Suprapubic skin (tissue), 4 donors: Measurements from ENCODE around the gene CYCS.

Source experiments
- CTCF ChIP-seq, 2 donors: fragments of 200-600 bp in 1 of 2; fragments of 450-650 bp in 1 of 2; sonication (generic) in 1 of 2; IDR thresholded peaks; one replicate each; pipeline ENCODE4 v1.5.1; 2016 to 2019; ENCODE audit warnings: antibody characterized with exemption in 2 of 2, mild to moderate bottlenecking in 1 of 2, moderate library complexity in 1 of 2
- EP300 ChIP-seq: sonication (generic); formaldehyde crosslinking; IDR thresholded peaks from one replicate; pipeline ENCODE4 v1.6.1; 2017; ENCODE audit warnings: antibody characterized with exemption
- POLR2A ChIP-seq, 2 donors: fragments of 450-650 bp; IDR thresholded peaks; one replicate each; pipeline ENCODE4 v1.6.1; 2017; ENCODE audit warnings: antibody characterized with exemption in 2 of 2, mild to moderate bottlenecking in 2 of 2, moderate library complexity in 2 of 2
- POLR2AphosphoS5 ChIP-seq, 3 donors: sonication (generic); formaldehyde crosslinking; IDR thresholded peaks; one replicate each; pipeline ENCODE4 v1.6.1; 2017; ENCODE audit warnings: antibody characterized with exemption in 3 of 3

DNA sequence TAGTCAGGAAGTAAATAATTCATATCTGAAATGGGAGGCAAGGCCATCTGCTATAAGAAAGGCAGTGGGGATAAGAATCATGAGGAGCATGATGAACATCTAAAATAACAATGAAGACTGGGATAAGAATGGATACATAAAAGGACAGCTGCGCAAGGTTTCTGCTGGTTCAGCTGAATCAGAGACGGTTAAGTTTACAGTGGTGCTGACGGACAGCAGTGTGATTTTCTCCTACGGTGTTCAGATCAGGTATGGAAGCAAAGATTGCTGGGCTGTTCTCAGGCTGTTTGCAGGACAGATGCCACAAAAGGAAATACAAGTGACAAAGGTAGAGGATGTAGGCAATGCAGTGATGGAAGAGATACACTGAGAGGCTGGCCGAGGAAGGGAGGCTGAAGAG lies 8.4 kb downstream of the CYCS start:
- TF ChIP-seq POLR2A (IDR thresholded peaks at IDR 0.05), result no peak
- TF ChIP-seq CTCF (IDR thresholded peaks at IDR 0.05), result no peak
- TF ChIP-seq POLR2AphosphoS5 (IDR thresholded peaks at IDR 0.05), result no peak
- no peak for TF ChIP-seq EP300
